Common myeloid progenitor, CD34-positive (primary cell): ENCODE measurements around the gene CCDC137.

Experiments
- CTCF ChIA-PET: fragments of 350-600 bp; sonication (Branson Sonifier 250); formaldehyde crosslinking; loops from one replicate; lab custom pipeline; 2021; ENCODE audit warnings: antibody characterized with exemption; lab: Charles Lee
- POLR2A ChIA-PET: fragments of 350-600 bp; sonication (Branson Sonifier 250); formaldehyde crosslinking; loops from one replicate; lab custom pipeline; 2021; ENCODE audit warnings: antibody characterized with exemption; lab: Charles Lee
- DNase-seq, 3 donors: peaks; one replicate each; pipeline versions ENCODE4 v3.0.0 to v3.0.0-alpha.2; 2013
- H3K27ac ChIP-seq, 2 experiments: 1 replicate in 1 of 2; 2 replicates in 1 of 2; pipeline ENCODE4 v1.7.0; 2013; ENCODE audit warnings: inconsistent platforms in 2 of 2, low read length in 2 of 2, mild to moderate bottlenecking in 2 of 2, low read depth in 1 of 2, moderate library complexity in 1 of 2; ENCODE audit not compliant: severe bottlenecking in 2 of 2, insufficient read depth in 1 of 2, poor library complexity in 1 of 2
- H3K27me3 ChIP-seq, 5 experiments: replicated peaks in 2 of 5; 1 replicate in 3 of 5; 2 replicates in 2 of 5; pipeline versions ENCODE4 v1.6.1 to v1.7.0; 2013; ENCODE audit warnings: low read length in 4 of 5, mild to moderate bottlenecking in 2 of 5, moderate library complexity in 2 of 5, inconsistent platforms in 1 of 5; ENCODE audit not compliant: insufficient read depth in 5 of 5, control insufficient read depth in 4 of 5
- H3K36me3 ChIP-seq, 4 experiments: 1 replicate in 2 of 4; 2 replicates in 2 of 4; pipeline versions ENCODE4 v1.6.1 to v1.7.0; 2013; ENCODE audit warnings: low read length in 3 of 4, control low read depth in 1 of 4, mild to moderate bottlenecking in 1 of 4; ENCODE audit not compliant: control insufficient read depth in 4 of 4, insufficient read depth in 4 of 4
- H3K4me1 ChIP-seq, 4 experiments: 1 replicate in 3 of 4; 2 replicates in 1 of 4; pipeline versions ENCODE4 v1.6.1 to v1.7.1; 2013; ENCODE audit warnings: low read length in 3 of 4, mild to moderate bottlenecking in 3 of 4, control low read depth in 1 of 4, inconsistent platforms in 1 of 4, moderate library complexity in 1 of 4; ENCODE audit not compliant: control insufficient read depth in 4 of 4, insufficient read depth in 4 of 4; ENCODE audit errors: control extremely low read depth in 1 of 4
- H3K4me3 ChIP-seq, 7 experiments: 1 replicate in 4 of 7; 2 replicates in 3 of 7; pipeline versions ENCODE4 v1.5.1 to v1.7.0; 2013; ENCODE audit warnings: mild to moderate bottlenecking in 7 of 7, low read length in 6 of 7, moderate library complexity in 6 of 7, inconsistent platforms in 2 of 7, low read depth in 2 of 7, control low read depth in 1 of 7; ENCODE audit not compliant: insufficient read depth in 4 of 7, control insufficient read depth in 1 of 7; ENCODE audit errors: extremely low read depth in 1 of 7
- H3K9me3 ChIP-seq, 5 experiments: 1 replicate in 4 of 5; 2 replicates in 1 of 5; pipeline versions ENCODE4 v1.6.1 to v1.7.1; 2013; ENCODE audit warnings: low read length in 4 of 5, mild to moderate bottlenecking in 2 of 5, inconsistent platforms in 1 of 5, low read depth in 1 of 5, moderate library complexity in 1 of 5; ENCODE audit not compliant: control insufficient read depth in 4 of 5, insufficient read depth in 2 of 5; ENCODE audit errors: control extremely low read depth in 1 of 5
- WGBS: methylation state at CpG from one replicate; pipeline ENCODE4 v1.1.5; 2013; ENCODE audit not compliant: insufficient coverage; 5-methylcytosine and 5-hydroxymethylcytosine counted together

The CCDC137 gene

DNA sequence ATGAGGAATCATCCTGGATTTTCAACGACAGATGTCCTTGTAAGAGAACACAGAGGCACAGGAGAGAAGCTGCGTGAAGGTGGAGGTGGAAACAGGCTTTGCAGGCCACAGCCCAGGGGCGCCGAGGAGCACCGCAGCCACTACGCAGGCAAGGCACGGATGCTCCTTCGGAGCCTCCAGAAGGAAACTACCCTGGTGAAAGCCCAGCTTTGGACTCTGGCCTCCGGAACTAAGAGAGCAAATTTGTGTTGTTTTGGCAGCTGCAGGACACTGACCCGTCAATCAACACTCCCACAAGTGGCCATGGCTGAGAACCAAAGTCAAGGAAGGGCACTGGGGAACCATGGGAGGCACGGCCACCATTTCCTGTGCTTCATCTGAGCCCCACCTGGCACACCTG, 13.6 kb downstream of the CCDC137 start:
- WGBS = 97% methylated on average over 11 of the region's 11 CpGs
- DNase-seq = no peak
- CTCF ChIA-PET = no interaction called here
- Histone ChIP-seq H3K36me3 (peaks cover 3 to 17% (median 7%) of the 10 kb centered on the region in 4 experiments), H3K27ac (no peak overlapping the region), H3K9me3 (no peaks in the 10 kb centered on the region), H3K27me3 (no peaks in the 10 kb centered on the region), H3K4me3 (no peak overlapping the region), H3K4me1 (peaks cover 7 to 22% (median 19%) of the 10 kb centered on the region in 4 experiments)
- POLR2A ChIA-PET = interaction anchor here (0.6 kb wide), 1 partner anchor 9 kb away, joined by 4 read pairs; no protein-coding TSS in a partner anchor

DNA sequence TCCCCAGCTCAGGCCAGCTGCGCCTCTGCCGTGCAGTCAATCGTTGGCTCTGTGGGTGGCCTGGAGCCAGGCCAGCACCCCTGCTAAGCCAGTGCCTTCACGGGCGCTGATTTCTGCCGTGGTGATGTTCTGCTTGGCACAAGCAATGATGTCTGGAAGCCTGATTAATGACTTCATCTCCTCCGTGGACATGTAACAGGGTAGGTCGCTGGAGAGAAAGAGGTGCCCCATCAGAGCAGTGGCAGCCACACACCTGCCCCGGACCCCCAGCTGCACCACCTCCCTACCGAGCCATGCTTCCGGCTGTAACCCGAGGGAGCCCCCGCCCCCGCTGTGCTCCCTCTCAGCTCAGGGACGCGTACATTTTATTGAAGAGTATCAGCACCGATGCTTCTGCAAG, 15.1 kb downstream of the CCDC137 start:
- CTCF ChIA-PET = interaction anchor here (0.6 to 1.4 kb wide), 2 partner anchors 25 to 55 kb away, joined by 3 read pairs; partner anchors contain the start of gene PDE6G
- no peak overlapping the region for H3K27ac ChIP-seq
- 96% methylated on average over 17 of the region's 17 CpGs for WGBS
- peaks cover 0 to 28% (median 15%) of the 10 kb centered on the region in 4 experiments for H3K36me3 ChIP-seq
- H3K9me3 ChIP-seq = no peaks in the 10 kb centered on the region
- no peak for DNase-seq
- H3K4me3 ChIP-seq = no peak overlapping the region
- POLR2A ChIA-PET = no interaction called here
- peaks cover 9 to 26% (median 22%) of the 10 kb centered on the region in 4 experiments for H3K4me1 ChIP-seq
- H3K27me3 ChIP-seq = no peaks in the 10 kb centered on the region

DNA sequence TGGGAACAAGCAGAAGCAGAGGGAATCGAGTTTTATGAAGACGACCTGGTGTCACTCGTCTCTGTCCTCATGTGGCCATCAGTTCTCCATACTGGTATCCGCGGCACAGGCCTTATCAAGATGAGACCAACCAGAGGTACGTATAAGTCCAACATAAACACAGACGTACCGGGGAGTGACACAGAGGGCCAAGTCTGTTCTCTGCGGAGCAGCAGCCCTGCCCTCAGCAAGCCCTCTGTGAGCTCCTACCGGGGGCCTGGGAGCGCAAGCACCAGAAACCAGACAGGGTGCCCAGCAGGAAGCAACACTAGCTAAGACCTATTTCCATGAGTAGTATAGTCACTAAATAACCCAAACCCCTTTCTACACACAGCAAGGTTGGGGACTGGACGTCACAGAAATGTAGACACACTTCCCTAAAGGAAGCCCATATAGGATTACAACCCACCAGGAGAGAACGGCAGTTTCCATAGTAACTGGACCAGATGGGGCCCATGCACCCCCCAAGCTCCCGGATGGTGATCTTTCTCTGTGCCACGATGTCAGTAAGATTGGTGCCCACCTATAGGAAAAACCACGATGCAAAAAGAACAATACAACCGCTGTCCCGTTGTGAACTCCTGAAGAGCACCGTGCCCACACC, 16.1 kb downstream of the CCDC137 start:
- Histone ChIP-seq H3K4me3 (peak overlapping the region; percentile 69 to 97 (median 91)), H3K27ac (peak overlapping the region; percentile 58 to 89), H3K27me3 (no peaks in the 10 kb centered on the region), H3K36me3 (peaks cover 2 to 38% (median 20%) of the 10 kb centered on the region in 4 experiments), H3K9me3 (no peaks in the 10 kb centered on the region), H3K4me1 (peaks cover 9 to 26% (median 22%) of the 10 kb centered on the region in 4 experiments)
- CTCF ChIA-PET = interaction anchor here (0.6 to 1.7 kb wide), 4 partner anchors 10 to 54 kb away, joined by 3 to 4 read pairs (median 3); partner anchors contain the start of gene PDE6G
- POLR2A ChIA-PET = interaction anchor here (1.6 to 1.7 kb wide), 2 partner anchors 17 to 20 kb away, joined by 7 to 13 read pairs; partner anchors contain the start of genes CCDC137, MRPL12 and OXLD1
- 57% methylated on average over 17 of the region's 19 CpGs for WGBS
- peak in 1 of 3 donors; percentile 19 for DNase-seq

DNA sequence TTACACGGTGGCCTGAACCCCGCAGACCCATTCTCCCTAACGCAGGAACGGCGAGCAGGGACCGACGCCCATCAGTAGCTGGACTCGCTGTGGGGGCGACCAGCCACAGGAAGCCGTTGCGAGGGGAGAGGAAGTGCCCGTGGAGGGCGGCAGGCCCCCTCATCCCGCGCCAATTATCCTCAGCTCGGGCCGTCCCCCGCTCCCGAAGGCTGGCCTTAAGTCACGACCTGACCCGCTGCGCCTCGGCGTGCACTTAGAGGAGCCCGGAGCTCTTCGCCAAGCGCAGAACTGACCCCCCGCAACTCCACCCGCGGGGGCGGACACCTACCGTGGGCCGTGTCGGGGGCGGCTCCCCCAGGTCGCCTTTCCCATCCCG, 16.7 kb downstream of the CCDC137 start:
- H3K36me3 ChIP-seq = peaks cover 3 to 43% (median 23%) of the 10 kb centered on the region in 4 experiments
- CTCF ChIA-PET = interaction anchor here (0.7 to 1.7 kb wide), 7 partner anchors 10 to 171 kb away, joined by 3 to 4 read pairs (median 3); partner anchors contain the start of genes CCDC137, OXLD1 and PDE6G
- peaks cover 9 to 26% (median 22%) of the 10 kb centered on the region in 4 experiments for H3K4me1 ChIP-seq
- no peaks in the 10 kb centered on the region for H3K9me3 ChIP-seq
- peak overlapping the region; percentile 58 to 89 for H3K27ac ChIP-seq
- under 1% methylated on average over 32 of the region's 37 CpGs for WGBS
- POLR2A ChIA-PET = interaction anchor here (0.5 to 1.7 kb wide), 5 partner anchors 15 to 594 kb away, joined by 3 to 13 read pairs (median 6); partner anchors contain the start of genes CCDC137, MRPL12, NPLOC4 and OXLD1
- no peaks in the 10 kb centered on the region for H3K27me3 ChIP-seq
- H3K4me3 ChIP-seq = peak overlapping the region; percentile 69 to 97 (median 91)
- no peak for DNase-seq

DNA sequence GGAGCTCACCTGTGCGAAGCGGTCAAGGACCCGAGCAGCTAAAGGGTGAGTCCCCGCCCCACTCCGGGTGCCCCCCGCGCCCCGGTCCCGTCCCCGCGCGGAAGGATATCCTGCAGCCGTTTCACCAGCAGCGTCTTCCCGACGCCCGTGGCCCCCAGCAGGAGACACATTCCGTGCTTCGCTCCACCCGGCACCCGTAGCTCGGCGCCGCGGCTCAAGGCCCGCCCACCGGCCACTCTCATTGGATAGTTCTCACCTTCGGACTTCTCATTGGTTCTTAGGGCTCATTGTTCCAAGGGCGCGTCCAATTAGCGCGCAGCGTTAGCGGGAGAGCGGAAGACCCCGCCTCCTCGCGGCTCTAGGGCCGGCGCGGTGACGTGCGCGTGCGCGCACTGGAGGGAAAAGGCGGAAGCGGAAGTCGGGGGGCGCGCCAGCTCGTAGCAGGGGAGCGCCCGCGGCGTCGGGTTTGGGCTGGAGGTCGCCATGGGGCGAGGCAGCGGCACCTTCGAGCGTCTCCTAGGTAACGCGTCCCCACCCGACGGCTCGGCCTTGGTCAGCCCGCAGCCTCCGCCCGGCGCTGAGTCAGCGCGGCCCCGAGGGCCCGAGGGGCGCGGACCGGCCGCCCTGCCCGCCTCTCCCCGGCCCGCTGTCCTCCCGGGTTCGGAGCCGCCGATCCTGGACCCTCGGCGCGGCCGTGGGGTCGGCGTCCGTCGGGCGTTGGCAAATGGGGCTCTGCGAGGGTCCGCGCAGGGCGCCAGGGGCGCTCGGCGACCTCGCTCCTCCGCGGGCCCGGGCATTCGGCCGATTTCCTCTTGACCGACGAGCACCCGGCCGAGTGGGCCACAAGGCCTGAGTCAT, 17.3 kb downstream of the CCDC137 start, which contains the start of the genes ARL16 and HGS:
Gene ARL16 (minus strand): TSS at position 214 of the 858 bp plus-strand sequence. CDS start 44 bp downstream, at position 170.
Gene HGS (plus strand): TSS at position 428 of the 858 bp plus-strand sequence. CDS start 56 bp downstream, at position 484.
- peaks cover 9 to 26% (median 22%) of the 10 kb centered on the region in 4 experiments for H3K4me1 ChIP-seq
- H3K36me3 ChIP-seq = peaks cover 3 to 49% (median 26%) of the 10 kb centered on the region in 4 experiments
- CTCF ChIA-PET = interaction anchor here (0.7 to 2.1 kb wide), 7 partner anchors 8 to 171 kb away, joined by 3 to 7 read pairs (median 3); partner anchors contain the start of genes CCDC137 and OXLD1

DNA sequence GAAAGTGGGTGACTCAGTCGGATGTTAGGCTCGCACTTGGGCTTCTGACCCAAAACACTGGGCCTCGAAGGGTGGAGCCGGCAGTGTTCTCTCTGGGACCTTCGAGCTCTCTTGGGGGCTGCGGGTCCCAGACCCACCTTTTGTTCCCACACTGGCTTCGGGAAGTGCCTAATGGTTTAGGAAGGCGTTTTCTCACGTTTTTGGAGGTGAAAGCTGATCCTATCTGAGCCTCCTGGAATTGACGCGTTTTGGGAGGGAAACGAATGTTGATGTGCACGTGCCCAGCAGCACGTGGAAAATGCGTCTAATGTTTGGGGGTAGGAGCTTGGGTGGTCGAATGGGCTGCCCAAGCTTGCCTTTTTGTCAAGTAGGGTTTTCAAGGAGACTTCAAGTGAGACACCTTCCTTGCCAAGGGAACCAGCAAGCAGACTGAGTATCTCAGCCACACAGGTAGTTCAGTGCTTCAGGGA, 17.9 kb downstream of the CCDC137 start:
- Histone ChIP-seq H3K4me3 (peak overlapping the region; percentile 81 to 97 (median 91)), H3K9me3 (no peaks in the 10 kb centered on the region), H3K27ac (peak overlapping the region; percentile 61 to 89), H3K4me1 (peaks cover 9 to 26% (median 22%) of the 10 kb centered on the region in 4 experiments), H3K36me3 (peaks cover 7 to 56% (median 30%) of the 10 kb centered on the region in 4 experiments), H3K27me3 (no peaks in the 10 kb centered on the region)
- 12% methylated on average over 13 of the region's 16 CpGs for WGBS
- ChIA-PET CTCF (interaction anchor here (0.8 to 2.1 kb wide), 5 partner anchors 9 to 185 kb away, joined by 3 to 7 read pairs (median 3); partner anchors contain the start of genes CCDC137 and OXLD1), POLR2A (interaction anchor here (1.2 to 1.6 kb wide), 2 partner anchors 17 to 18 kb away, joined by 4 to 7 read pairs; partner anchors contain the start of genes CCDC137 and OXLD1)
- peak in 2 of 3 donors; percentile 35 to 43 for DNase-seq

More for the DNA sequence above, 17.3 kb downstream of the CCDC137 start, which contains the start of the genes ARL16 and HGS:
- no peaks in the 10 kb centered on the region for H3K27me3 ChIP-seq
- H3K4me3 ChIP-seq = peak within 1 kb of the TSS; percentile 81 to 97 (median 91)
- POLR2A ChIA-PET = interaction anchor here (0.5 to 1.7 kb wide), 6 partner anchors 14 to 595 kb away, joined by 3 to 13 read pairs (median 5); partner anchors contain the start of genes CCDC137, MRPL12, NPLOC4 and OXLD1
- DNase-seq = peak; percentile 99
- no peaks in the 10 kb centered on the region for H3K9me3 ChIP-seq
- whole genome bisulfite sequencing = 0% methylated on average over 97 of the region's 112 CpGs
- H3K27ac ChIP-seq = peak within 1 kb of the TSS; percentile 61 to 89
